NOMO-1 (cell line): ENCODE measurements around the gene AHCYL1.

Source experiments
- DNase-seq, 2 experiments: peaks; one replicate each; lab custom pipeline; 2025; ENCODE audit not compliant: unreplicated experiment in 2 of 2; lab: John Stamatoyannopoulos, UW

The AHCYL1 gene

GRCh38 chr1:110034040-110034450 is 49.5 kb downstream of the AHCYL1 start:
- DNase-seq, result no peak

DNA sequence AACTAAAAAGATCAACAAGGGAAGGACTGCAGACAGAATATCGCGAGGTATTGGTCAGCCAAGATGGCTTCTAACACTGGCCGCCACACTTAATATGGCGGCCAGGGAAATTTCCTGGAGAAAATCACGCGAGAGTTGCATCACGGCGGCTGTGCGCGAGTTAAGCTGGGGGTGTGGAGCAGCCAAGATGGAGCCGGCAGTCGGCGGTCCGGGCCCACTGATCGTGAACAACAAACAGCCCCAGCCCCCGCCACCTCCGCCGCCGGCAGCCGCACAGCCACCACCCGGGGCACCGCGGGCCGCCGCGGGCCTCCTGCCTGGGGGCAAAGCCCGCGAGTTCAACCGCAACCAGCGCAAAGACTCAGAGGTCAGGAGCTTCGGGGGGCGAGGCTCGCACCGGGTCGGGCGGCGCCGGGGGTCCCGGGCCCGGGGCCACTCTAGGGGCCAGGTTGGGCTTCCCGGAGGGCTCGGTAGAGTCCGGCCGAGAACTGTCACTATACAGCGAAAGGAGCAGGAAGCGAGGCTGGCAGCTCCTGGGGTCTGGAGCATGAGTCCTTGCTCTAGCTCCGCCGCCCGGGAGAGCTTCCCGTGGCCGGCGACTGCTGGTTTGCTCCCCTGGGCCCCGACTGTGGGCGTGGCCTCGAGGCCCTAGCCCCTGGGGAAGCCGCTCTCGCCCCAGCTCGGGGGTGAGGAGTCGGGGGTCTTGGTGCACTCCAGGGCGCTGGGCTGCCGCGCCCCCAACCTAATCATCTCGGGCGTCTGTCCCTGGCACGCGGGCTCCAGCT is 50.1 kb downstream of the AHCYL1 start, which contains the start of gene STRIP1:
Gene STRIP1, plus strand, starts transcription at position 174 of the 785 bp plus-strand sequence. Its CDS starts 14 bp downstream, at position 188.
- peak; percentile 95 to 98 for DNase-seq

- DNase-seq, result peak; percentile 50 to 54
Measured at GRCh38 chr1:110035236-110035752, 50.7 kb downstream of the AHCYL1 start.

GRCh38 chr1:110038271-110038670 is 53.7 kb downstream of the AHCYL1 start:
- DNase-seq, result no peak

GRCh38 chr1:110039641-110040040 is 55.1 kb downstream of the AHCYL1 start:
- DNase-seq, result no peak

DNA sequence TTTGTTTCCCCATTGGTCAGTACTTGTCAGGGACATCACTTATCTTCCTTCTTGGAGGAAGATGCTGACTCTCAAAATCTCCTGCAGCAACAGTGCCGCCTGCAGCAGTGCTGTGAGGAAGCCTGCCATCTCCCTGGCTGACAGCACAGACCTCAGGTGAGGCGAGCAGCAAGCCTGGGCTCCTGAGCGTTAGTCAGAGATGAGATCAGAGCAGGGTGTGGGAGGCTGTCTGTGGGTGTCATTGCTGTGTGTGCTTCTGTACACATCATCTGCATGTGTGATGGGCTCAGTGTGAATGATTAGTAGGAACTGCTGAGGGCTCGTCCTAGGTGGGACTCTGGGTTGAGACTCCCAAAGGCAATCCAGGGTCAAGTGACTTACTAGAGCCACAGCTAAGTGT is 56.0 kb downstream of the AHCYL1 start:
- no peak for DNase-seq

- no peak for DNase-seq
Measured at GRCh38 chr1:110043016-110043415, 58.5 kb downstream of the AHCYL1 start.

DNA sequence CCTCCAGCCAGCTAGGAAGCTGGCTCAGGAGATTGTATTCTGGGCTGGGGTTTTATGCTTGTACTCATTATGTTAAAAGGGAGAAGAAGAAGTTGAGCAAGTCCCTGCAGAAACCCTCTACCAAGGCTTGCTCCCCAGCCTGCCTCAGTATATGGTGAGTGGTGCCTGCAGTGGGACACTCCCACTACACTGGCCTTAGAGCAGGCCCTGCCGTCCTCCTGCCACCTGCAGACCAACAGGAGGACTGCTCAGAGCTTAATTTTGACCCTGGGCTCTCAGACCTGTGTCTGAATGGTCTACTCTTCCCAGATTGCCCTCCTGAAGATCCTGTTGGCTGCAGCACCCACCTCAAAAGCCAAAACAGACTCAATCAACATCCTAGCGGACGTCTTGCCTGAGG is 62.9 kb downstream of the AHCYL1 start:
- no peak for DNase-seq

GRCh38 chr1:110048240-110048639 is 63.7 kb downstream of the AHCYL1 start:
- no peak for DNase-seq

DNA sequence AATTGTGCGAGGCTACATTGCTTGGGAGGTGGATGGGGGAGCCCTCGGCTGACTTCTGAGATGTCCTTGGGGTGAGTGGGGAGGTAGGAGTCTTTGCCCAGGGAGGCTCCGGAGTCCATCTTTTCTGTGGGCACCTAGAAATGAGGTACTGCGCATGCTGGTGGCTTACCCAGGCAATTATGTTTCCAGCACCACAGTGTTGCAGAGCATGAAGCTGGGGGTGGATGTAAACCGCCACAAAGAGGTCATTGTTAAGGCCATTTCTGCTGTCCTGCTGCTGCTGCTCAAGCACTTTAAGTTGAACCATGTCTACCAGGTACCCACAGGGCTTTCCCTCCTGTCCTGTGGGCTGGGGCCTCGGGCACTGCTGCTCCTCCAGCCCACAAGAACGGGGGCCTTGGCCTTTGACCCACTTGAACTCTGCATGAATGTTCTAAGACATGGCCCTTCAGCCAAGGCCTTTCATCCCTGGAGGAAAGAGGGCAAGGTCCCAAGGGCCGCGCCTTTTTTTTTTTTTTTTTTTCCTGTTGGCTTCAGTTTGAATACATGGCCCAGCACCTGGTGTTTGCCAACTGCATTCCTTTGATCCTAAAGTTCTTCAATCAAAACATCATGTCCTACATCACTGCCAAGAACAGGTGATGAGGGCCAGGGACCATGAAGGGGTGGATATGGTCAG is 64.5 kb downstream of the AHCYL1 start:
- DNase-seq, result no peak

DNA sequence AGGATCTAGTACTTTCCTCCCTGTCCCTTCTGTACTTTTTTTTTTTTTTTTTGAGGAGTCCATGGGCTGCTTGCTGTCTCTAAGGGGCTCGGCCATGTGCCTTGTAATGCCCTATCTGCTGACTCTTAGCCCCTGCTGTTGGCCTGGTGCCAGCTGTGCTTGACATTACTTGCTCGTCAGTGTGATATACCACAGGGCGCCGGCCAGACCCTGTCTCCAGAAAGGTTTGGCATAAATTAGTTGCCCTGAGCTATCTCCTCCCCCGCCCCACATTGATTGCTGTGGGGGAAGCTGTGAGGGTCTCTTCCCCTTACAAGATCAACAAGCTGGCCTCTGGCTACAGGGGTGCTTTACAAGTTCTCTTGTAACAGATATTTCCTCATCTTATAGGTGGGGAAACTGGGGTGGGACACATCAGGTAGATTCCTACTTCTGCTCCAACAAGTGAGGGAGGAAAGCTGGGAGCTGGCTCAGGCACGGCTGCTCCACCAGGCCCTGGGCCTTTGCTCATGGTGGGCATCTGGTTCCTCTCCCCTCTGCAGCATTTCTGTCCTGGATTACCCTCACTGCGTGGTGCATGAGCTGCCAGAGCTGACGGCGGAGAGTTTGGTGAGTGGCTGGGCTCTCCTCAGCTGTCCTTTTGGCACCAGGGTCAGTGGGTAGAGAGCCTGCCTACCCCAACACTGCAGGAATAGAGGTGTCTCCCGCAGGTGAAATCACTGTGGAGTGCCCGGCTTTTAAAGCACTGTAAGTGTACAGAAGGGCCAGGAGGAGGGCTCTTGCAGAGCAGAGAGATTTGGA is 65.4 kb downstream of the AHCYL1 start:
- DNase-seq, result no peak

DNA sequence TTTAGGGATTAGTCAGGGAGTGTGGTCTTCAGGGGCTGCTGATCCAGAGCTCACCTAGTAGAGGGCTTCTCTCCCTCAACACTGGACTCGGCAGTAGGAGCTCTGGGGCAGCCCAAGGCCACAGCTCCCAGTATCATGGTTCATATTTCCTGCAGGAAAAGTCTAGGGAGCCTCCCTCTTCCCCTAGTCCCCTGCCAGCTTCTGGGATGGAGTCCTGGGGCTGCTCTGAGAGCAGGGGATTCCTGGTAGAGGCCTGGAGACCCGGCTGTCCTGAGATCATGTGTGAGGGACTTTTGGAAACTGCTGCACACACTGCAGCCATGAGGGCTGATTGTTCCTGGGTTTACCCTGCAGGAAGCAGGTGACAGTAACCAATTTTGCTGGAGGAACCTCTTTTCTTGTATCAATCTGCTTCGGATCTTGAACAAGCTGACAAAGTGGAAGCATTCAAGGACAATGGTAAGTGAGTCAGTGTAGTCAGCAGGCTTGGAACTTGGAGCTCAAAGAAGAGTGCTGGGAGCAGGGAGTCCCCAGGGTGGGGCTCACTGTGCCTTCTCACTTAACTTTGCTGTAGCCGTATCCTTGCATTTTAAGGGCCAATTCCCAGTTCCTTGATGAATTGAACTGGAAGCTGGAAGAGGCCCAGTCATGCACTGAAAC is 66.2 kb downstream of the AHCYL1 start:
- no peak for DNase-seq

- DNase-seq, result no peak
Measured at GRCh38 chr1:110051262-110051648, 66.7 kb downstream of the AHCYL1 start.

- no peak for DNase-seq
Measured at GRCh38 chr1:110053552-110054428, 69.2 kb downstream of the AHCYL1 start.

DNA sequence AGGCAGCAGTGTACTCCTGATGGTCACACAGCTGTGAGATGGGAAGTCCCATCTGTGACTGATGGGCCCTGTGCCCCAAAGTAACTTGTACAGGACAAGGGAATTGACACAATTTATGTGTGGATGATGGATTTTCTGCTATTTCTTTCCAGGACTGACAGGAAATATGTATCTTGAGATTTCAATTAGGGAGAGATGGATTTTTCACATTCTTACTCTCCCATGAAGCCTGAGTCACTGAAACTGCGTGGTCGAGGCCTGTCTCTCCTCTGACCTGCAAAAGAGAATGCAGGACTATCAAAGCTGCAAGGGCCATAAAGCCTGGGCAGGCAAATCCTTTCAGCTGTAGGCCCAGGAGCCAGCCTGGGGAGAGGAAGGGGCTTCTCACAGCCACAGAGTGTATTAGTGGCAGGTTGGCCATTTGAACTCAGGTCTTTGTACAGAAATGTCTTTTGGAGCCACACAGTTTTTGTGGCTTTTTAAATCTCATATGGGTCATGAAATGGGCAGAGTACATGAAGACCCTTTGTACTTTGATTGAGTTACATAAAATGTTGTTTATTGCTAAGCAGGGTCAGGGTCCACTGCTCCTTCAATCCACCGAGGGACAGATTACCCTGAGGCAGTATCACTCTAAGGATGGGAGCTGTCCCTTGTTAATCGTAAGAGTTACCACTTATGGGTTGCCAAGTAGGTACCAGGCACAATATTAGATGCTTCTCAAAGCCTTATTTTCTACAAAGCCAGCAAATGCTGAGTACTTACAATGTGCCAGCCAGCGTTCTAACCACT is 71.1 kb downstream of the AHCYL1 start:
- DNase-seq, result no peak

DNA sequence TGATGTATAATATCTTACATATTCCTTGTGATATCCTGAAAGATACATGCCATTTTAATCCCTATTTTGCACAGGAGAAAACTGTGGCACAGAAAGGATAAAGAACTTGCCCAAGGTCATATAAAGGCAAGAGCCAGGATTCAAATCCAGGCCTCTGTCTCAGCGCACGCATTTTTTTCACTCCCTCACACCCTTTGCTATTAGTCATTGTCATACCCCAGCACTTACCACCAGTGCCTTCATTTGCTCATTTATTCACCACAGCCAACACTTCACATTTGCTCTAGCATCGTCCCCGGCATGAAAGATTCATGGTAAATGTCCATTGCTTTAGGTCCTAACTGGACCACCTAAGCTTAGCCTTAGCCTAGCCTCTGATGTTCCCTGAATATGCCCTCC is 71.7 kb downstream of the AHCYL1 start:
- no peak for DNase-seq

DNA sequence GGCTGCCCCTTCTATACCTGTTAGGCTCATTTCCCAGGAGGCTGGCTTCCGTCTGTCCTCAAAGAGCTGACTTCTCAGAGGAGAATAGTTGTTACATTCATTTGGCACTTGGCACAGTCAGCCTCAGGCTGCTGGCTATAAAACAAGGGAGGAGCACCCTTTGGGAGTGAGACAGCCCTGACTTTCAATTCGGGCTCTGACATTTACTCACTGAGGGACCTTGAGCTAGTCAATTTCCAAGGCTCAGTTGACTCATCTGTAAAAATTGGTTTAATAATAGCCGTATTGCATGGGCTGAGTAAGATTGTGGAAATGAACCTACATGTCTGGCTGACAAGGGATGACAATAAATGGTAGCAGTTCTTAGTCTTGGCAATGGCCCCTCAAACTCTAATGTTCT is 72.2 kb downstream of the AHCYL1 start:
- DNase-seq, result no peak

GRCh38 chr1:110057963-110058518 is 73.5 kb downstream of the AHCYL1 start:
- DNase-seq, result no peak

- DNase-seq, result no peak
Measured at GRCh38 chr1:110058591-110058990, 74.0 kb downstream of the AHCYL1 start.
